GM21528 (cell line): ENCODE results near the gene NAA10.

Source experiments
- ATAC-seq: cut with Tn5 transposase; IDR thresholded peaks from one replicate; pipeline ENCODE4 v1.9.1; 2021; ENCODE audit warnings: mild to moderate bottlenecking, moderate library complexity; ENCODE audit not compliant: unreplicated experiment, low FRiP score

The NAA10 gene

GRCh38 chrX:153950127-153950526 is 15.3 kb upstream of the NAA10 start:
- no peak for ATAC-seq

- ATAC-seq, result no peak
These were observed 14.3 kb upstream of the NAA10 start for GRCh38 chrX:153948847-153949805.

- ATAC-seq, result no peak
These were observed 13.2 kb upstream of the NAA10 start for GRCh38 chrX:153948002-153948466.

DNA sequence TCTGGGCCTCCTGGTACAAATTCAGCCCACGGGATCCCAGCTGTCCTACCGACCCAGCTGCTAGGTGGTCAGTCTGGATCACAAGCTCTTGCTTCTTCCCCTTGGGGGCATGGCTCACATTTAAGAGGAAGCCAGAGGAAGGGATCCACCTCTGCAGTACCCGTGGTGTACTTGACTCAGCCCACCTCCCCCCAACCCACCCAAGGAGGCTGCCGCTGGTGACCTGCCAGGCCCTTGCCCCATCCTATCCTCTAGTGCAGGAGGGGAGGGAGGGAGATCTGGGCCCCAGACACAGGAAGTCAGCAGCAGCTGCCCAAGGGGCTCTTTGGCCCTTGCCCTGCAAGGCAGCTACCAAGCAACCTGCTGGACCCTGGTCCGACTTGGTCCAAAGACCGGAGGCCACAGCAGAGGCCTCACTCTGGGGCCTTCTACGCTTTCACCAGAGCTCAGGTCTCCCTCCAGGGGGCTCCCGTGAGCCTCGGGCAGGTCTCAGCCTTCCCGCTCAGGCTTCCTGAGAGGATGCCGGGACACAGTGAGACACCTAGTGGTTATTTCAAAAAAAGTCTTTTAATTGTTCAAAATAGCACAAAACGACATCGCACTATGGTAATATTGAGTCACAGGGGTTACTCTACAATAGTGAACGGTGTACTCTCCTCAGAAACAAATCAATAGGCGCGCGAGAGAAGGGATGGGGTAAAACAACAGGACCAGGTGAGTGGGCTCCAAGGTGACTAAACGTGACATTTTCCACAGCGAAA is 12.4 kb upstream of the NAA10 start:
- no peak for ATAC-seq

GRCh38 chrX:153945956-153946943 is 11.4 kb upstream of the NAA10 start:
- no peak for ATAC-seq

DNA sequence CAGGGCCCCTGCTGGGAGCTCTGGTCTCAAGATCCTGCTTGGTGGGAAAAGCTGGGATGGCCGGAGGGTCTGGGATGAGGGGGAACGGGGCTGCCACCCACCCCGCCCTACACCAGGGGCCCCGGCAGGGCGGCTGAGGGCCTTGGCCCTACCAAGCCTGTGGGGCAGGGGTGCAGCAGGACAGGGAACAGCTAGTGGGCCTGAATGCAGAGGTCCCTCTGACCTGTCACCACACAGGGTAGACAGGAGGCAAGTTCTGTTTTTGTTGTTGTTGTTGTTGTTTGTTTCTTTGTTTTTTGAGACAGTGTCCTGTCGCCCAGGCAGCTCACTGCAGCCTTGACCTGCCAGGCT is 9.9 kb upstream of the NAA10 start:
- no peak for ATAC-seq

GRCh38 chrX:153944140-153944799 is 9.4 kb upstream of the NAA10 start, which contains the start of gene RENBP:
TSS of gene RENBP (minus strand) at chrX:153944643. CDS start at chrX:153944610, 33 bp downstream.
- no peak for ATAC-seq

DNA sequence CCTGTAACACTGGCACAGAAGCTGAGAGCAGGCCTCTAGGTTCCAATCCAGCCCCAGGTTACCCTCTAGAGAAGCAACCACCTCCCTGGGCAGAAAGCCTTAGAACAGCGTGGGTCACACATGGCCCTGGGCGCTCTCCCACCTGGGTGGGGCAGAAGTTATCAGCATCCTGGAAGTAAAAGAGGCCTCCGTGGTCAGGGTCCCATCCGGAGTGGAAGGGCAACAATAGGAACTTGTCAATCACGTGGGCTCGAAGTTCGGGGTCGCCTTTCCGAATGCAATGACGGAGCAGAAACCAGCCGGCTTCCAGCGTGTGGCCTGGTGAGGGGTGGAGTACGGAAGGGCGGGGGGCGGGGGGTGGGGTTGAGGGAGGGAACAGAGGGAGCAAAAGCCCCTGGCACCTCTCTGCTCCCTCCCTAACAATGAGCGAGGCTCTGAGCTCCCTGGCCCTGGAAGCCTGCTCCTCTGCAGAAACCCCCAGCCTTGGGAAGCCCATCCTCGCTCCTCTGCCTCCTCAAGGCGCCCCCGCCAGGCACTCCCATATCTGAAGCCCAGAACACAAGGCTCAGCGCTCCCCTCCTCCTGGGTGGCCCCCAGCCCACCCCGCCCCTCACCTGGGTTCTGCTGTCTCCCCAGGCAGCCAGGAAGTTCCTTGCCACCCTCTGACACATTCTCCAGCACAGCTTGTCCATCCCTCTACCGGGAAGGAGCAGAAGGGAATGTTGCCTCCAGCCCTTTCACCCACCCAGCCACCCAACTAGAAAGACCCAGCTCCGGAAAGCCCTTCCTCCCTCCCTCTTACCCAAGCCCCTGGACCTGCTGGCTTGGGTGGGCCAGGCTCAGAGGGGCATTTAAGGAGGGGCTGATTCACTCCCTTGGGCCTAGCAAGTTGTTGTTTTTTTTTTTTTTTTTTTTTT is 6.8 kb upstream of the NAA10 start:
- ATAC-seq, result no peak

GRCh38 chrX:153939573-153939972 is 4.7 kb upstream of the NAA10 start:
- ATAC-seq, result no peak

DNA sequence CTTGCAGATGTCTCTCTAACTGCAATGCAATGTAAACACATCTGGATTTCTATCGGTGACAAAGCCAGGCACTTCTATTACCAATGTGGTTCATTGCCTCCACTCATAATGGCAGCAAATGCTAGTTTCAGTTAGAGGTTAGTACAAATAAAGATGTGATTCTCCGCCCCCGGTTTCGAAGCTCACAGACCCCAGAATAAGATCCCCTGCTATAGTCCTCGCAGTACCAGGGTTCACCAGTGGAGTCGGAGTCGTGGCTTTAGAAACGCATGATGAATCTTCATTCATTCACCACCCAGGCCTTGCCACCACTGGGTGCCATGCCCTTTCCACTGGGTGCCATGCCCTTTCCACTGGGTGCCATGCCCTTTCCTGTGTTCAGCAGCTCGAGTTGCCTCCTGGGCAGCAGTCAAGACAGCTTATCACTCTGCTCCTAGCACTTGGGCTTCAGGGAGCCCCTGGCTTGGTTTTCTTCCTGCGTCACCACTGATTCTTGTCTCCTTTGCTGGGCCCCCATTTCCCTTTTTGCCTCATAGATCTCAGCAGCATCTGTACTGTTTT is 3.5 kb upstream of the NAA10 start:
- no peak for ATAC-seq

GRCh38 chrX:153937056-153937455 is 2.2 kb upstream of the NAA10 start:
- ATAC-seq, result no peak

- peak; percentile 7 for ATAC-seq
These were observed 552 bp upstream of the NAA10 start for GRCh38 chrX:153935326-153935851.

- peak; percentile 7 for ATAC-seq
These were observed 582 bp downstream of the NAA10 start for GRCh38 chrX:153934148-153934761.

- no peak for ATAC-seq
These were observed 1.1 kb downstream of the NAA10 start for GRCh38 chrX:153933748-153934147.

GRCh38 chrX:153932220-153932915 is 2.5 kb downstream of the NAA10 start:
- ATAC-seq, result no peak

DNA sequence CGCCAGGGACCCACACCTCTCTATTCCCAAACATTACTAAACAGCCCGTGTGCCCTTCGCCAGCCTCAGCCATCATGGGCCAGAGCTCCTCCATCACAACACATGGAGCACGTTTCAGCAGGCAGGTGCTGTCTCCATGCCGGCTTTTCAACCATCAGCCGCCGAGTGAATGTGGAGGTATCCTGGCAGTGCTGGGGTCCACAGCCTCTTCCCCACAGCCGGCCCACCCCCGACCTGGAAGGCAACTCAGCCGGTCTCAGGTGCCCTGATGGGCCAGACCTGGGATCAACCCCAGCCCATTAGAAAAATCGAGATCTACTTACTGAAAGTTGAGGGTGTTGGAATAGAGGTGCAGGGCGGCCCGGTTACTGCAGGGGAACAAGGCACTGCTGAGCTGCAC is 3.1 kb downstream of the NAA10 start:
- no peak for ATAC-seq

DNA sequence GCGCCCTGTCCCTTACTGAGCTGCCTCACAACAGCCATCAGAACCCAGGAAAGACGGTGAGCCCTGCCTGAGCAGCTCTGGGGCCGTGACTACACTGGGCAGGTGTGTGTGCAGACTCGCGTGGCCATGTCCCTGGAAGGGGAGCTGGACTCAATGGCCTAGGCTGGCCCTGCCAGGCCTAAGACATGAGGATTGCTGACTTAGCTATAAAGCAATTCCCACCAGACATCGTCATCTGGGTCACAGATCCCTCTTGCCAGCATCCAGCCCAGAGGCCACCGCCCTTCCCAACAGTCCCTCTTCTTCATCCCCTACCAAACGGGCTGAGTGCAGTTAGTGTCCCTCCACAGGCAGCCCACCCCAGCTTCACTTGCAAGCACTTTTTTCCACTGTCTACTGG is 3.7 kb downstream of the NAA10 start:
- ATAC-seq, result no peak
